C4-2B (cell line): Measurements from ENCODE around the gene RASA2.

Experiments used
- H3K27ac ChIP-seq: fragments of 450-650 bp; 2 replicates; pipeline ENCODE4 v1.5.1; 2017
- ZFX ChIP-seq: fragments of 450-650 bp; IDR thresholded peaks from 2 replicates; pipeline ENCODE4 v1.6.1; 2017
- TF ChIP-seq, protein P1 (sequence below): fragments of 450-650 bp; conservative IDR thresholded peaks from 2 replicates; pipeline ENCODE4 v1.5.1; 2017; ENCODE audit warnings: mild to moderate bottlenecking

RASA2 gene

DNA sequence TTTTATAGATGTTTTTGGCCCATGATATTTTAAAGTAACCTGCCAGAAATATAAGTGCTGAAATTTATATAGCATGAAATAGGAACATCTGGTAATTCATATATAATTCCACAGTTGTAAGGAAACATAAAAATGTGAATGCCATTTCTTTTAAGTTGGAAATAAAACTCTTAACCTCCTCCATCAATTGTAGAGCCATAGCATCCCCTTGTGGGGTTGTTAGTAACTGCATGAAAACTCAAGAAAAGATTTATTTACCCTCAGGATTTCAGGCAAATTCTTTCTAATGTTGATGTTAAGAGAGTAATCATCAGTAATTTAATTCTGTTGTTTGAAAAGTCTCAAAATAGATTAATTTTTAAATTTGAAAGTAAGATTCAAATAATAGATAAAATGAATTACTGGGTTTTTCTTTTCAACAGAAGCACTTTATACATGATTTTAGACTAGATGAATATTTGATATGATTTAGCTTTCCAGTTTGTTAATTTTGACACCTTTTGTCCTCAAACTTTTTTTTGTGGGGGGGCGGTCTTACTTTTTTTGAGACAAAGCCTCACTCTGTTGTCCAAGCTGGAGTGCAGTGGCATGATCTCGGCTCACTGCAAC lies 74.7 kb downstream of the RASA2 start:
- H3K27ac ChIP-seq: no peak overlapping the region
- TF ChIP-seq, protein P1, sequence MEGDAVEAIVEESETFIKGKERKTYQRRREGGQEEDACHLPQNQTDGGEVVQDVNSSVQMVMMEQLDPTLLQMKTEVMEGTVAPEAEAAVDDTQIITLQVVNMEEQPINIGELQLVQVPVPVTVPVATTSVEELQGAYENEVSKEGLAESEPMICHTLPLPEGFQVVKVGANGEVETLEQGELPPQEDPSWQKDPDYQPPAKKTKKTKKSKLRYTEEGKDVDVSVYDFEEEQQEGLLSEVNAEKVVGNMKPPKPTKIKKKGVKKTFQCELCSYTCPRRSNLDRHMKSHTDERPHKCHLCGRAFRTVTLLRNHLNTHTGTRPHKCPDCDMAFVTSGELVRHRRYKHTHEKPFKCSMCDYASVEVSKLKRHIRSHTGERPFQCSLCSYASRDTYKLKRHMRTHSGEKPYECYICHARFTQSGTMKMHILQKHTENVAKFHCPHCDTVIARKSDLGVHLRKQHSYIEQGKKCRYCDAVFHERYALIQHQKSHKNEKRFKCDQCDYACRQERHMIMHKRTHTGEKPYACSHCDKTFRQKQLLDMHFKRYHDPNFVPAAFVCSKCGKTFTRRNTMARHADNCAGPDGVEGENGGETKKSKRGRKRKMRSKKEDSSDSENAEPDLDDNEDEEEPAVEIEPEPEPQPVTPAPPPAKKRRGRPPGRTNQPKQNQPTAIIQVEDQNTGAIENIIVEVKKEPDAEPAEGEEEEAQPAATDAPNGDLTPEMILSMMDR: peak; percentile 100
- no peak for TF ChIP-seq ZFX

DNA sequence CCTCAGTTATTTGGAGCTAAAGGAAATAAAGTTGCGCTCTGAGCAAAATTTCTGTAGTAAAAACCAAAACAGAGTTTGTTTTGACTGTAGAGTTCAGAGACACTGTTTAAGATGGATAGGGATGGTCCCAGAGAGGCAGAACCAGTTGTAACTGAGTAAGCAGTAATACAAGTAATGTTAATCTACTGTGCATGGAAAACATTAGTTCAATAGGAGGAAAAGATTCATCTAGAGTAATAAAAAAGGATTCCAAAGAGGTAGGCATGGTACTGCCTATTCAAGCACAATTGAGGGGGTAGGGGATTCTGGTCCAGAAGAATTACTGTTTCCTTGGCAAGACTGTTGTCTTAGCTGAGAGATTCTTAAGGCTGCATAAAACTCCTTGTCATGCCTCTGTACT lies 77.4 kb downstream of the RASA2 start:
- no peak for TF ChIP-seq ZFX
- TF ChIP-seq, protein P1: no peak

GRCh38 chr3:141570068-141570467 lies 83.2 kb downstream of the RASA2 start:
- no peak for TF ChIP-seq ZFX
- TF ChIP-seq, protein P1: no peak
- H3K27ac ChIP-seq: no peak overlapping the region

More for the DNA sequence above, 77.4 kb downstream of the RASA2 start:
- H3K27ac ChIP-seq: no peak overlapping the region

- TF ChIP-seq, protein P1: peak; percentile 84
- no peak for TF ChIP-seq ZFX
- H3K27ac ChIP-seq: no peak overlapping the region
These were observed 89.3 kb downstream of the RASA2 start for GRCh38 chr3:141575879-141576743.

DNA sequence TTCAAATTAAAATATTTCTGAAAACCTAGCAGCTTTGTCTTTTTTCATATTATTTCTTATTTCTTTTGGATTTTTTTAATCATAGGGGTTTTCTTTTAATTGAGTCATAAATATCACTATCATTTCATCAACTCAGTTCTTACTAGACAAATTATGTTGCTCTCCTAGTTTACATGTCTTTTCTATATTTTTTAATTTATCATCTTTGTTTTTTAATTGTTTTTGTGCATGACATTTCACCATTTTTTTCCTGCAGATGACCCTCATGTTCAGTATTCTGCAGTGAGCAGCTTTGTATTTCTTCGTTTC lies 89.9 kb downstream of the RASA2 start:
- H3K27ac ChIP-seq: no peak overlapping the region
- TF ChIP-seq ZFX: no peak
- TF ChIP-seq, protein P1: peak; percentile 44

DNA sequence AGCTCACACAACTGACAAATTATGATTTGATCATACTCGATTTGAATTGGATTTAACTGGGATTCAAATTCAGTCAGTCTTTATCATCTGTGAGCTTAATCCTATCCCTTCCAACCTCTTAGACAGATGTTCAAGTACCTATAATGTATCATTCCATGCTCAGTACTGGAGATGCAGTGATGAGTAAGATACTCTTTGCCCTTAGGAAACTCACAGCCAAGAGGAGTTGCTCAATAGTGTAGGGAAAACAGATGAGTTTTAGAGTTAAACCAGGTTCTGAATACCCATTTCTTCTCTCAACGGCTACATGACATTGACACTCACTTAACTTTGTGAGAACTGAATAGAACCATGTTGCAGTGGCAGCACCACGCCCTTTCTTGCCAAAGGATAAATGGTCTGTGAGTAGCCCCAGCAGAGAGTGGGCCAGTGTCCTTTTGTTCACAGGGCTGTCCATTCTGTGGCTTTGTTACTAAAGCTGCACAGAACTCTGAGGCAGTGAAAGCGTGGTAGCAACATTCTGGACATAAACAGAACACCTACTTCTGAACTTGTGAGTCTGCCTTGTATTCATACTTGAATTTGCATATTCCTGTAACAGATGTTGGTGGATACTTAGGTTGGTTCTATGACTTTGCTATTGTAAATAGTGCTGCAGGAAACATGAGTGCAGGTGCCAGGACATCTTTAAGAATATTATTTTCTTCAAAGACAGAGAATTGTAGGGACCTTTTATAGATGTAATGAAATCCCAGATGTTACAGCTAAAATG lies 91.6 kb downstream of the RASA2 start:
- no peak for TF ChIP-seq ZFX
- TF ChIP-seq, protein P1: no peak
- H3K27ac ChIP-seq: no peak overlapping the region

DNA sequence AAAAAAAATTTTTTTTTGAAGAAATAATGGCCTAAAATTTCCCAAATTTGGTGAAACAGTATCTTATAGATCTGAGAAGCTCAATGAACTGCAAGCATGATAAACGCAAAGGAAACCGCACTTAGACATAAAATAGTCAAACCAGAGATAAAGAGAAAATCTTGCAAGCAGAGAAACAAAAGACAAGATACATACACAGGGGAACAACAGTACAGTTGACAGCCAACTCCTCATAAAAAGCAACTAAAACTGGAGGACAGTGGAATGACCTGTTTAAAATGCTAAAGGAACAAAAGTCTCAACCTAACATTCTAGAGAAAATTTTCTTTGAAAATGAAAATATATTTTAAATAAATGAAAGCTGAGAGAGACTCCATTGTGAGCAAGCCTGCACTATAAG lies 107.5 kb downstream of the RASA2 start:
- H3K27ac ChIP-seq: no peak overlapping the region
- TF ChIP-seq, protein P1: no peak
- no peak for TF ChIP-seq ZFX
